Activated T-helper 2 cell treated with anti-CD3 and anti-CD28 coated beads, Interferon-gamma antibody, Interleukin-2, Interleukin-4, amounts not matched to agents 10 μg/mL and 5 μg/mL and 100 μg/mL, durations not matched to agents 14 hours and 24 hours and 36 hours (primary cell): Measurements from ENCODE around the gene SRR. TPM values are rescaled to one million over a fixed set of nuclear protein-coding genes. Genes with fewer than 3 reads are reported as not detected.
A peak's percentile ranks its signal among the peaks of the same experiment; 100 is the strongest.

Experiments used
- DNase-seq: peaks from one replicate; pipeline ENCODE4 v3.0.0; 2021; ENCODE audit warnings: low spot score
- H3K27ac Mint-ChIP-seq: one replicate; pipeline ENCODE4 v1.8.0; 2021; ENCODE audit warnings: mixed read lengths
- H3K27me3 Mint-ChIP-seq: one replicate; pipeline ENCODE4 v1.8.0; 2021; ENCODE audit warnings: low read depth, mixed read lengths
- H3K36me3 Mint-ChIP-seq: one replicate; pipeline ENCODE4 v1.8.0; 2021; ENCODE audit warnings: low read depth, mixed read lengths
- H3K4me1 Mint-ChIP-seq: one replicate; pipeline ENCODE4 v1.8.0; 2021; ENCODE audit warnings: low read depth, mixed read lengths
- H3K4me3 Mint-ChIP-seq: one replicate; pipeline ENCODE4 v1.8.0; 2021; ENCODE audit warnings: low read depth, mild to moderate bottlenecking, moderate library complexity, mixed read lengths
- H3K9me3 Mint-ChIP-seq: one replicate; pipeline ENCODE4 v1.8.0; 2021; ENCODE audit warnings: mixed read lengths
- intact Hi-C: fragments of 100-400 bp; cut with micrococcal nuclease; formaldehyde crosslinking; loops from one replicate; pipeline ENCODE4 v1.15.1; 2023
- total RNA-seq: library from RNA; stranded (reverse); gene quantifications from 2 replicates; pipeline ENCODE4 v1.2.3, GENCODE V29; 2022

The SRR gene
- total RNA-seq, 1 donor from 2014 or later, result 17.3 TPM

DNA sequence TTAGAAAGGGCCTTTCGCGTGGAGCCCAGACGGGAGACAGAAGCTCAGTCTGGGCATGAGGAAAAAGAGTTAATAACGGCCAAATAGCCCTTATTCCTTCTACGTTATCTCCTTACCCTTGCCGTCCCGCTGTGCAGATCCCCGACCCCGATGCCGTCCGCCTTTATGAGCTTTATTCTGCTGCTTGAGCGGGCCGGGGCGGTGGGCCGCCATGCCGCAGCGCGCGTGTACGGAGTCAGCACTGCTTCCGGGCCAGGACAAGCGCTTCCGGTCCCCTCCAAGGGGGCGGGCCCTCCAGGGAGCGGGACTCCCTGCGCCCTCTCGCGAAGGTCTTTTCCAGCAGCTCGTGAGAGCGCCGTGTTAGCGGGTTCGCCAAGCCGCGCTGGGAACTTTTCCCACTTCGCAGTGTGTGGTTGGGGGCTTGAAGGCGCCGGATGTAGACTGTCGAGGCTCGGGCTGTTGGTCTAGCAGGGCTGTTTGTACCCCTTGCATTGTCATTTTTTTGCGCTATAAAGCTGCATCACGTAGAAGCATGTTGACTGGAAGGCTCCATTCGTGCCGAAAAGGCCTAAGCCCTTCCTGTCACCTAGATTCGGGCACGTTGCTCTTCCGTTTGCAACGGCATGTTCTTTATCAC, 32.6 kb downstream of the SRR start, which contains the start of gene TSR1:
TSS of gene TSR1 (minus strand) at position 243 of the 637 bp plus-strand sequence. CDS start at position 213, 30 bp downstream.
- peak within 1 kb of the TSS; percentile 100 for H3K4me3 Mint-ChIP-seq
- H3K4me1 Mint-ChIP-seq, result peaks cover 21% of the 10 kb centered on the region
- peak within 1 kb of the TSS; percentile 97 for H3K27ac Mint-ChIP-seq
- H3K9me3 Mint-ChIP-seq, result no peaks in the 10 kb centered on the region
- H3K36me3 Mint-ChIP-seq, result peaks cover 2% of the 10 kb centered on the region
- DNase-seq, result peak; percentile 88
- intact Hi-C loops, result loop anchor here (2.0 kb wide), 2 partner anchors 56 to 282 kb away; partner anchors contain the start of gene HIC1
- no peaks in the 10 kb centered on the region for H3K27me3 Mint-ChIP-seq

GRCh38 chr17:2336852-2337543, 33.2 kb downstream of the SRR start, which contains the start of gene SGSM2:
SGSM2 (plus strand) TSS chr17:2337501; CDS start chr17:2337689, 188 bp downstream.
- Mint-ChIP-seq H3K4me1 (peaks cover 21% of the 10 kb centered on the region), H3K27me3 (no peaks in the 10 kb centered on the region), H3K4me3 (peak within 1 kb of the TSS; percentile 100), H3K9me3 (no peaks in the 10 kb centered on the region), H3K36me3 (peaks cover 8% of the 10 kb centered on the region), H3K27ac (peak within 1 kb of the TSS; percentile 97)
- intact Hi-C loops, result loop anchor here (1.0 to 2.0 kb wide), 3 partner anchors 34 to 282 kb away; partner anchors contain the start of genes HIC1, SMG6 and SRR
- peak; percentile 58 for DNase-seq

DNA sequence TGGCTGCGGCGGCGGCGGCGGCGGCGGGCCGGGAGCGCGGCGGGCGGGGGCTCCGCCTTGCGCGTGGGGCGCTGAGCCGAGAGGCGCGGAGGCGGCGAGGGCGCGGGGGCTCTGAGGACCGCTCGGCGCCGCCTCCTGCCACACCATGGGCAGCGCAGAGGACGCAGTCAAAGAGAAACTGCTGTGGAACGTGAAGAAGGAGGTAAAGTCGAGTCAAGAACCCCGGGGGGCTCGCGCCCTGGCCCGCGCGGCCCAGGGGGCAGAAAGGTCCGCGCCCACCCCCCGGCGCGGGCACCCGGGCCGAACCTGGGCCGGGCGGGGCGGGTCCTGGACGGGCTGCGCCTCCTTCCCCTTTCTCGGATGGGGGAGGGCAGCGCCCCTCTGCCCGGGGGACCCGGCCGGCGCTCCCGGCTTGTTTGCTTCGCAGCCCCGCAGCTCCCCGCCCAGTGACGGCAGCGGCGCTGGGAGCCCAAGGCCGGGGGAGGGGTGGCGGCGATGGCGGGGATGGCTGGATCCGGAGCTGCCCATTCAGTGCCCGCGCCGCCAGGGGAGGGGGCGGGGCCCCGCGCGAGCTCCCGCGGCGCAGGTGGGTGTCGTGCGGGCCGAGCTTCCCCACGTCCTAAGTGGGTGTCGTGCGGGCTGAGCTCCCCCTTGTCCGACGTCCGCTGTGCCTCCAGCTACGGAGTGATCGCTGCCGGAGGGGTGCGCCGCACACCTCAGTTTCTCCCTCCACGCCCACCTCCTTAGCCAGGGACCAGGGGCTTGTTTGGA, 34.0 kb downstream of the SRR start:
- H3K9me3 Mint-ChIP-seq, result no peaks in the 10 kb centered on the region
- peak overlapping the region; percentile 49 for H3K27ac Mint-ChIP-seq
- intact Hi-C loops, result loop anchor here (1.0 to 2.0 kb wide), 3 partner anchors 34 to 283 kb away; partner anchors contain the start of genes HIC1, SMG6 and SRR
- H3K4me1 Mint-ChIP-seq, result peaks cover 21% of the 10 kb centered on the region
- peak; percentile 43 for DNase-seq
- peak overlapping the region; percentile 78 for H3K4me3 Mint-ChIP-seq
- no peaks in the 10 kb centered on the region for H3K27me3 Mint-ChIP-seq
- H3K36me3 Mint-ChIP-seq, result peaks cover 12% of the 10 kb centered on the region

DNA sequence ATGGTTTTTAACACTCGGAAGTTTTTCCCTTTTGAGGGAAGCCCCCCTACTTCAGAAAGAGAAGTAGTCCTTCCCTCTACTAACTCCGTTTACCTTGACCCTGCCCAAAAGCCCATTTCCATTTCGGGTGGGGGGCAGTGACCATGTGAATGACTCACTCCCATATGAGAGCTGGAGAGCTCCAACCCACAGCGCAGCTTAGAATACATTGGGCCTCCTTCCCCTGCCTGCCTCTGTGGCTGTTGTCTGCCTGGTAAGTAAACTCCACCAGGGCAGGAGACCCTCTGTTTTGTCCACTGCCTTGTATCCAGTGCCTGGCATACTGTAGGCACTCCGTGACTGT, 34.5 kb downstream of the SRR start:
- DNase-seq, result no peak
- H3K36me3 Mint-ChIP-seq, result peaks cover 12% of the 10 kb centered on the region
- no peaks in the 10 kb centered on the region for H3K9me3 Mint-ChIP-seq
- peak overlapping the region; percentile 49 for H3K27ac Mint-ChIP-seq
- intact Hi-C loops, result no loop called here
- peaks cover 21% of the 10 kb centered on the region for H3K4me1 Mint-ChIP-seq
- H3K27me3 Mint-ChIP-seq, result no peaks in the 10 kb centered on the region
- H3K4me3 Mint-ChIP-seq, result peak overlapping the region; percentile 78

DNA sequence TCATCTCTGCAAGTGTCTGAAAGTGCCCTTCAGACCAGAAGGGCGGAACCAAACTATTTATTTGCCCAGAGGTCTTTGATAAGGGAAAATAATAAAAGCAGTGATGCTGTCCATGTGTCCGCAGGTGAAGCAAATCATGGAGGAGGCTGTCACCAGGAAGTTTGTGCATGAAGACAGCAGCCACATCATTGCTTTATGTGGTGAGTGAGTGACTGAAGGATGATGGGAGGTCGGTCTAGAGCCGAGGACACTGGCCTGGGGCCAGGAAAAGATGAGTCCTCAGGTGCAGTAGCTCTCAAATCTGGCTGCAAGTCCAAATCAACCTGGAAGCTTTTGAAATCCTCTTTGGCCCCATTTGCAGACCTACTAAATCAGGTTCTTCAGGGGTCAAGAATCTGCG, 39.7 kb downstream of the SRR start:
- Mint-ChIP-seq H3K27me3 (no peaks in the 10 kb centered on the region), H3K4me1 (peaks cover 1% of the 10 kb centered on the region), H3K4me3 (no peak overlapping the region), H3K36me3 (peaks cover 12% of the 10 kb centered on the region), H3K27ac (no peak overlapping the region), H3K9me3 (no peaks in the 10 kb centered on the region)
- no peak for DNase-seq
- intact Hi-C loops, result no loop called here

- intact Hi-C loops, result no loop called here
- Mint-ChIP-seq H3K9me3 (no peaks in the 10 kb centered on the region), H3K4me3 (no peak overlapping the region), H3K27me3 (no peaks in the 10 kb centered on the region), H3K36me3 (peaks cover 12% of the 10 kb centered on the region), H3K27ac (no peak overlapping the region), H3K4me1 (no peaks in the 10 kb centered on the region)
- no peak for DNase-seq
Measured at GRCh38 chr17:2344528-2344927, 40.8 kb downstream of the SRR start.

DNA sequence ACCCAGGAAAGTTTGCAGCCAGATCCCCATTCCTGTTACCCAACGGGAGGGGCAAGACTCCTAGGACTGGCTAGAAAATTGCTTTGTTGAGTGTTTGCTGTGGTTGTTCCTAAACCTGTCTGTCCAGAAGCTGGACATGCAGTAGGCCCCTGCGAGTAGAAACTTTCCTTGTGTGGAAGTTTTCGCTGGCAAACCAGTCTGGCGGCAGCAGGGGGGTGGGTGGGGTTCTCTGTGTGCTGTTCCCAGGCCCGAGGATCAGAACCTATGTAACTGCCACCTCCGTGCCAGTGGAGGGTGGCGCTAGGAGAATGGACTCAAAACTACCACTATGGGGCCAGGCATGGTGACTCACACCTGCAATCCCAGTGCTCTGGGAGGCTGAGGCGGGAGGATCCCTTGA, 42.7 kb downstream of the SRR start:
- H3K27ac Mint-ChIP-seq, result no peak overlapping the region
- H3K27me3 Mint-ChIP-seq, result no peaks in the 10 kb centered on the region
- H3K9me3 Mint-ChIP-seq, result no peaks in the 10 kb centered on the region
- intact Hi-C loops, result no loop called here
- no peak overlapping the region for H3K4me3 Mint-ChIP-seq
- no peak for DNase-seq
- no peaks in the 10 kb centered on the region for H3K4me1 Mint-ChIP-seq
- peaks cover 8% of the 10 kb centered on the region for H3K36me3 Mint-ChIP-seq

DNA sequence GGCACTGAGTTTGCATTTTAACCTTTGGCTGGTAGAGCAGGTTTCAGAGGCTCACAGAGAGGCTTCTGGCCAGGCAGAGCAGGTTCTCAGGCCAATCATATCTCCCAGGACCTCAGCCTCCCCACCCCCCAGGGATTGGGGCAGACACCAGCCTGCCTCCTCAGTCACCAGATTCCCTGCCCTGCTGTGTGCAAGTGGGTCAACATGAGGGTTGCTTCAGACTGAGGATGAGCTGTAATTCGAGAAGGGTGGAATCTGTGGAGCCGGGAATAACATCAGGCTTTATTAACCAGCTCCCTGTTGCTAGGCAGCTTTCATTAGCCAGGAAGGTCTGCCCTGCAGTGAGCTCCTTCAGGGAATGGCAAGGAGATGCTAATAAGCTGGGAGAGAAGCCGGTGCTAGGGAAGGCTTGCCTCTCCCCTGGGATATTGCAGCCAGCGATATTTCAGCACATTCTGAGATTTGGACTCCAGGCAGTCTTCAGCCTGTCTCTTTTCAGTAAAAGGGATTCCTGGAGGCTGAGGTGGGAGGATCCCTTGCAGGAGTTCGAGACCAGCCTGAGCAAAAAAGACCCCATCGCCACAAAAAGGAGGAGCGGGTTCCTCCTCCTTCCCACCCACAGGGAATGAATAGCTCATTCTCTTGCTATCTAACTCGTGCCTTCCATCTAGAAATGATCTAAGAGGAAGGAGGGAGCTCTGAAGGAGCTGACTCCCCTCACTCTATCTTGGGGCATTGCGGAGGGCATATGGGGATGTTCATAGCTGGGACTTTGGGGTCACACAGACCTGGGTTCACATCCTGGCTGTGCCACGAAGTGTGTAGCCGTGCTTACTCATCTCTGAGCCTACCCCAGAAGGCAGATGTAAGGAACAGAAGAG, 44.3 kb downstream of the SRR start:
- Mint-ChIP-seq H3K36me3 (no peaks in the 10 kb centered on the region), H3K4me1 (peaks cover under 1% of the 10 kb centered on the region), H3K9me3 (no peaks in the 10 kb centered on the region), H3K27me3 (no peaks in the 10 kb centered on the region), H3K4me3 (no peak overlapping the region), H3K27ac (no peak overlapping the region)
- intact Hi-C loops, result no loop called here
- no peak for DNase-seq

DNA sequence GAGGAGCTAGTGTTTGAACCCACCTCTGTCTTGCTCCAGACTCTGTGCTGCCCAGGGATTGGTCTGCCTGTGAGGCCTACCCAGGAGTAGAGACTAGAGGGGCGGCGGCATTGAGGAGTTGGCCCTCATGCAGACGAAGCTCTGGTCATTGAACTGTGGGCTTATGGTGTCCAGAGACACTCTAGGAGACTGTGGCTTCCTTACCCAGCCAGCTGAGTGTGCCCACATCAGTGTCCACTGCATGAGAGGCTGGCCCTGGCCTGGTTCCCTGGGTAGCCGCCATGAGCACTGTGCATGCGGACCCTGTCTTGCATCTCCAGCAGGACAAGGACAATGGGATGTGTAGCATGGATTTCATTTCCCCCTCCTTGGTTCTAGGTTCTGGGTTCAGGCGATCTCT, 47.5 kb downstream of the SRR start:
- H3K27me3 Mint-ChIP-seq, result no peaks in the 10 kb centered on the region
- H3K9me3 Mint-ChIP-seq, result no peaks in the 10 kb centered on the region
- H3K36me3 Mint-ChIP-seq, result no peaks in the 10 kb centered on the region
- DNase-seq, result no peak
- H3K4me1 Mint-ChIP-seq, result peaks cover 11% of the 10 kb centered on the region
- intact Hi-C loops, result no loop called here
- H3K4me3 Mint-ChIP-seq, result no peak overlapping the region
- H3K27ac Mint-ChIP-seq, result no peak overlapping the region

DNA sequence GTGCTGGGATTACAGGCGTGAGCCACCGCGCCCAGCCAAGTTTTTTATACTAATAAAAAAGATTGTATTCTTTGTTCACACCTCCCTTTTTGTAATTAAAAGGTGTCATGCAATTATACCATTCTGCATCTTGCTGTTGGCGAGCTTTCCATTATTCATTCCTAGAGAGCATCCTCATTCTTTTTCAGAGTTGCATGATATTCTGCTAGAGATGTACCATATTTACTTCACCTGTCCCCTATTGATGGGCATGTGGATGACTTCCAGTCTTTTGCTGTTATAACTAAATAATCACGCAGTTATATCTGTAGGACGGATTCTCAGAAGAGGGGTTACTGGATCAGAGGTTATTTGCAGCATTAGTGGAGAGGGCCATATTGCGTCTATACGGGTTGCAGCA, 50.6 kb downstream of the SRR start:
- no peak overlapping the region for H3K27ac Mint-ChIP-seq
- DNase-seq, result no peak
- H3K36me3 Mint-ChIP-seq, result no peaks in the 10 kb centered on the region
- no peaks in the 10 kb centered on the region for H3K27me3 Mint-ChIP-seq
- peaks cover 11% of the 10 kb centered on the region for H3K4me1 Mint-ChIP-seq
- no peak overlapping the region for H3K4me3 Mint-ChIP-seq
- no peaks in the 10 kb centered on the region for H3K9me3 Mint-ChIP-seq
- intact Hi-C loops, result no loop called here

- peaks cover 11% of the 10 kb centered on the region for H3K4me1 Mint-ChIP-seq
- H3K36me3 Mint-ChIP-seq, result no peaks in the 10 kb centered on the region
- no peaks in the 10 kb centered on the region for H3K9me3 Mint-ChIP-seq
- no peak for DNase-seq
- no peak overlapping the region for H3K4me3 Mint-ChIP-seq
- H3K27ac Mint-ChIP-seq, result no peak overlapping the region
- intact Hi-C loops, result no loop called here
- H3K27me3 Mint-ChIP-seq, result no peaks in the 10 kb centered on the region
Measured at GRCh38 chr17:2357237-2357636, 53.5 kb downstream of the SRR start.

GRCh38 chr17:2357931-2358434, 54.2 kb downstream of the SRR start:
- H3K4me3 Mint-ChIP-seq, result no peak overlapping the region
- no peaks in the 10 kb centered on the region for H3K27me3 Mint-ChIP-seq
- no peak overlapping the region for H3K27ac Mint-ChIP-seq
- peaks cover 11% of the 10 kb centered on the region for H3K4me1 Mint-ChIP-seq
- intact Hi-C loops, result no loop called here
- H3K36me3 Mint-ChIP-seq, result no peaks in the 10 kb centered on the region
- no peak for DNase-seq
- H3K9me3 Mint-ChIP-seq, result no peaks in the 10 kb centered on the region
